ENCODE measurements around the gene ZNF556.

The ZNF556 gene

GRCh38 chr19:2827022-2827421 is 40.1 kb upstream of the ZNF556 start:
- in situ Hi-C loops (cut with MboI; ENCODE audit: low pct_unique_long_range_greater_than_20kb, low sequenced_read_pairs, unreplicated experiment) = no loop called here

GRCh38 chr19:2827840-2828489 is 39.2 kb upstream of the ZNF556 start:
- no peak for DNase-seq (ENCODE audit: low spot score)
- in situ Hi-C loops (cut with MboI; ENCODE audit: low pct_unique_long_range_greater_than_20kb, low sequenced_read_pairs, unreplicated experiment) = no loop called here
- TF ChIP-seq, protein P1, sequence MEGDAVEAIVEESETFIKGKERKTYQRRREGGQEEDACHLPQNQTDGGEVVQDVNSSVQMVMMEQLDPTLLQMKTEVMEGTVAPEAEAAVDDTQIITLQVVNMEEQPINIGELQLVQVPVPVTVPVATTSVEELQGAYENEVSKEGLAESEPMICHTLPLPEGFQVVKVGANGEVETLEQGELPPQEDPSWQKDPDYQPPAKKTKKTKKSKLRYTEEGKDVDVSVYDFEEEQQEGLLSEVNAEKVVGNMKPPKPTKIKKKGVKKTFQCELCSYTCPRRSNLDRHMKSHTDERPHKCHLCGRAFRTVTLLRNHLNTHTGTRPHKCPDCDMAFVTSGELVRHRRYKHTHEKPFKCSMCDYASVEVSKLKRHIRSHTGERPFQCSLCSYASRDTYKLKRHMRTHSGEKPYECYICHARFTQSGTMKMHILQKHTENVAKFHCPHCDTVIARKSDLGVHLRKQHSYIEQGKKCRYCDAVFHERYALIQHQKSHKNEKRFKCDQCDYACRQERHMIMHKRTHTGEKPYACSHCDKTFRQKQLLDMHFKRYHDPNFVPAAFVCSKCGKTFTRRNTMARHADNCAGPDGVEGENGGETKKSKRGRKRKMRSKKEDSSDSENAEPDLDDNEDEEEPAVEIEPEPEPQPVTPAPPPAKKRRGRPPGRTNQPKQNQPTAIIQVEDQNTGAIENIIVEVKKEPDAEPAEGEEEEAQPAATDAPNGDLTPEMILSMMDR (IDR thresholded peaks at IDR 0.05; ENCODE audit: extremely low read depth, insufficient read depth, missing control alignments) = no peak

More at GRCh38 chr19:2827022-2827421, 40.1 kb upstream of the ZNF556 start:
- TF ChIP-seq, protein P1 (IDR thresholded peaks at IDR 0.05; ENCODE audit: extremely low read depth, insufficient read depth, missing control alignments) = no peak
- DNase-seq (ENCODE audit: low spot score) = no peak

DNA sequence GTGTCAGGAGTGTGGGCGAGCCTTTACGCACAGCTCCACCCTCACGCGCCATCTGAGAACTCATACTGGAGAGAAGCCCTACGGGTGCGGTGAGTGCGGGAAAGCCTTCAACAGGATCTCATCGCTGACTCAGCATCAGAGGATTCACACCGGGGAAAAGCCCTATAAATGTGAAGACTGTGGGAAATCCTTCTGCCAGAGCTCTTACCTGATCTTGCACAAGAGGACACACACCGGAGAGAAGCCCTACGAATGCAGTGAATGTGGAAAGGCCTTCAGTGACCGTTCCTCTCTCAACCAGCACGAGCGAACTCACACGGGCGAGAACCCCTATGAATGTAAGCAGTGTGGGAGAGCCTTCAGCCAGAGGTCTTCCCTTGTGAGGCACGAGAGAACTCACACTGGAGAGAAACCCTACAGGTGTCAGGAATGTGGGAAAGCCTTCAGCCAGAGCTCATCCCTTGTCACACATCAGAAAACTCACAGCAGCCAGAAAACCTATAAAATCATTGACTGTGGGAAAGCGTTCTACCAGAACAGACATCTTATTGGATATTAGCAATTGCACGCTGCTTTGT is 32.8 kb upstream of the ZNF556 start:
- in situ Hi-C loops (cut with MboI; ENCODE audit: low pct_unique_long_range_greater_than_20kb, low sequenced_read_pairs, unreplicated experiment) = no loop called here
- no peak for DNase-seq (ENCODE audit: low spot score)
- TF ChIP-seq, protein P1 (IDR thresholded peaks at IDR 0.05; ENCODE audit: extremely low read depth, insufficient read depth, missing control alignments) = no peak

GRCh38 chr19:2837430-2837829 is 29.7 kb upstream of the ZNF556 start:
- TF ChIP-seq, protein P1 (IDR thresholded peaks at IDR 0.05; ENCODE audit: extremely low read depth, insufficient read depth, missing control alignments) = no peak
- in situ Hi-C loops (cut with MboI; ENCODE audit: low pct_unique_long_range_greater_than_20kb, low sequenced_read_pairs, unreplicated experiment) = no loop called here

DNA sequence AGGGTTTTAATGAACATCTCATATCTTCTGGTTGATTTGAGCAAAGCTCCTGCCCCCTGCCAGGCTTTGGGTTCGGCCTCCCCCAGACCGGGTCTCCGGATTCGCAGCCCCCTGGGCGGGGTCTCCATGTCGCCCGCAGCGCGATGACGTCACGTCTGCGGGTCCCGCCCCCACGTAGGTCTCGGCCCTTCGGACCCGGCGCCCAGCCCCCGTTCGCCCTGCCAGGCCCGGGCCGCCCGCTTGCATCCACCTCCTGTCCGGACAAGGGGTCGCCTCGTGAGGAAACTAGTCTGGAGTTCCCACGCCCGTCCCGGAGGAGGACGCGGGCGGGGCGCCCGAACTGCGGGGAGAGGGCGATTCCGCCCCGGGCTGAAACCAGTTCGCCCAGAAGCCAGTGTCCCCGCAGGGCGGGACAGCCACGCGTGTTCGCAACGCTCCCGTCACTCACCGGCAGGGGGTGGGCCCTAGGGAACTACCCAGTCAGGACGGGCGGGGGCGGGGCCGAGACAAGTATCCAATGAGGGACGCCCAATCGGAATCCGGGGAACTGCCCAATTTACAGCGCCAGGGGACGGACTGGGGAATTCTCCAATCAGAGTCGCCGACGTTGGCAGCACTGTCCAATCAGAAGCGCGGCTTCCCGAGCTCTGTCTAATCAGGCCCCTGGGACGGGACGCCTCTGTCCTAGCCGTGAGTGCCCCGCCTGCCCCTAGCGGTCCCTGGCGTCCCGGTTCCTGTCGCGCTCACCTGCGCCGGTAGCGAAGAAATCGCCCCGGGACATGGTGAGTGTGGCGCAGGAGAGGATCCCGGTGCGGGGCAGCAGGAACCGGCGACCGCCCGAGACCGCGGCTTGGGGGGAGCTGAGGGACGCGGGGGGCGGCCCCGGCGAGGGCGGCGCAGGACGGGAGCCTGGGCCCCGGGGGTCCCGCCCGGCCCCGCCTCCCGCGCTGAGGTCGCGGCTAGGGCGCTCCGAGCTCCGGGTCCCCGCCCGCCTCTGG is 26.0 kb upstream of the ZNF556 start, which contains the start of gene ZNF555:
TSS of gene ZNF555 (plus strand) at position 682 of the 998 bp plus-strand sequence. CDS start at position 780, 98 bp downstream.
- peak; percentile 99 for DNase-seq (ENCODE audit: low spot score)
- in situ Hi-C loops (cut with MboI; ENCODE audit: low pct_unique_long_range_greater_than_20kb, low sequenced_read_pairs, unreplicated experiment) = no loop called here
- TF ChIP-seq, protein P1 (IDR thresholded peaks at IDR 0.05; ENCODE audit: extremely low read depth, insufficient read depth, missing control alignments) = peak; percentile 56

More at GRCh38 chr19:2837430-2837829, 29.7 kb upstream of the ZNF556 start:
- DNase-seq (ENCODE audit: low spot score) = no peak

- in situ Hi-C loops (cut with MboI; ENCODE audit: low pct_unique_long_range_greater_than_20kb, low sequenced_read_pairs, unreplicated experiment) = no loop called here
- TF ChIP-seq, protein P1 (IDR thresholded peaks at IDR 0.05; ENCODE audit: extremely low read depth, insufficient read depth, missing control alignments) = no peak
- peak; percentile 37 for DNase-seq (ENCODE audit: low spot score)
These were observed 25.1 kb upstream of the ZNF556 start for GRCh38 chr19:2841855-2842574.
